Gastroesophageal sphincter (tissue), 4 donors: ENCODE measurements around the gene MXI1. TPM values are rescaled to one million over a fixed set of nuclear protein-coding genes. Genes with fewer than 3 reads are reported as not detected.

ENCODE experiments used
- ATAC-seq: fragments of 150-250 bp; one replicate; pipeline ENCODE4 v1.9.1; 2016; ENCODE audit warnings: mild to moderate bottlenecking, moderate library complexity
- H3K27ac ChIP-seq, 4 donors: fragments of 200-600 bp; sonication (generic) in 3 of 4; 1 replicate in 3 of 4; 2 replicates in 1 of 4; pipeline ENCODE4 v1.5.1; 2016 to 2019
- H3K27me3 ChIP-seq: fragments of 200-600 bp; sonication (generic); one replicate; pipeline ENCODE4 v1.5.1; 2019
- H3K36me3 ChIP-seq, 2 donors: fragments of 200-600 bp; sonication (generic); one replicate each; pipeline ENCODE4 v1.5.1; 2019; ENCODE audit warnings: control low read depth in 1 of 2
- H3K4me1 ChIP-seq, 3 donors: fragments of 200-600 bp; sonication (generic); 1 replicate in 2 of 3; 2 replicates in 1 of 3; pipeline ENCODE4 v1.5.1; 2016 to 2019; ENCODE audit warnings: control low read depth in 2 of 3
- H3K4me3 ChIP-seq, 2 donors: fragments of 200-600 bp; sonication (generic); one replicate each; pipeline ENCODE4 v1.5.1; 2019; ENCODE audit warnings: mild to moderate bottlenecking in 1 of 2, moderate library complexity in 1 of 2
- H3K9me3 ChIP-seq, 3 donors: fragments of 200-600 bp; sonication (generic); one replicate each; pipeline ENCODE4 v1.5.1; 2017 to 2019; ENCODE audit warnings: control low read depth in 2 of 3
- CTCF ChIP-seq, 4 experiments: fragments of 200-600 bp in 2 of 4; fragments of 450-650 bp in 2 of 4; sonication (generic) in 1 of 4; IDR thresholded peaks; one replicate each; pipeline ENCODE4 v1.5.1; 2017 to 2019; ENCODE audit warnings: antibody characterized with exemption in 4 of 4, mild to moderate bottlenecking in 2 of 4, moderate library complexity in 2 of 4
- EP300 ChIP-seq: sonication (generic); formaldehyde crosslinking; IDR thresholded peaks from one replicate; pipeline ENCODE4 v1.6.1; 2017; ENCODE audit warnings: antibody characterized with exemption, mild to moderate bottlenecking
- POLR2A ChIP-seq, 2 donors: fragments of 450-650 bp; IDR thresholded peaks; one replicate each; pipeline ENCODE4 v1.6.1; 2017; ENCODE audit warnings: antibody characterized with exemption in 2 of 2, mild to moderate bottlenecking in 2 of 2, moderate library complexity in 1 of 2
- POLR2AphosphoS5 ChIP-seq: sonication (generic); formaldehyde crosslinking; IDR thresholded peaks from one replicate; pipeline ENCODE4 v1.6.1; 2017; ENCODE audit warnings: antibody characterized with exemption
- WGBS, 2 donors: methylation state at CpG; one replicate each; pipeline ENCODE4 v1.1.5; 2018; ENCODE audit warnings: low coverage in 1 of 2; 5-methylcytosine and 5-hydroxymethylcytosine counted together
- total RNA-seq, 4 donors: library from RNA; depleted of rRNA; stranded (reverse); fragments of >200 nt; gene quantifications; one replicate each; pipeline ENCODE4 v1.1.0, GENCODE V29; 2016

MXI1 gene
- total RNA-seq, 4 donors from 2014 or later = 103 to 279 (median 218) TPM

- Histone ChIP-seq H3K9me3 (no peaks in the 10 kb centered on the region), H3K4me1 (peaks cover 5 to 78% (median 5%) of the 10 kb centered on the region in 3 donors), H3K27me3 (no peaks in the 10 kb centered on the region), H3K27ac (peak overlapping the region; percentile 15 to 99 (median 96)), H3K36me3 (peaks cover 0 to 31% of the 10 kb centered on the region in 2 donors), H3K4me3 (peak overlapping the region; percentile 10 to 85)
- no peak for TF ChIP-seq EP300
- no peak for TF ChIP-seq CTCF (IDR thresholded peaks at IDR 0.05)
- TF ChIP-seq POLR2AphosphoS5 = no peak
- 69 to 100% methylated on average over 1 of the region's 1 CpG for WGBS, 2 donors
- no peak for ATAC-seq
Measured at GRCh38 chr10:110229155-110229554, 21.8 kb downstream of the MXI1 start.

- H3K27ac ChIP-seq = no peak overlapping the region
- peaks cover 0 to 42% of the 10 kb centered on the region in 2 donors for H3K36me3 ChIP-seq
- H3K27me3 ChIP-seq = no peaks in the 10 kb centered on the region
- peaks cover 0 to 61% (median 8%) of the 10 kb centered on the region in 3 donors for H3K4me1 ChIP-seq
- TF ChIP-seq EP300 = no peak
- no peak for TF ChIP-seq POLR2A (IDR thresholded peaks at IDR 0.05)
- no peak for TF ChIP-seq CTCF (IDR thresholded peaks at IDR 0.05)
- TF ChIP-seq POLR2AphosphoS5 = no peak
- H3K9me3 ChIP-seq = no peaks in the 10 kb centered on the region
- ATAC-seq = no peak
- no peak overlapping the region for H3K4me3 ChIP-seq
- WGBS, 2 donors = 31 to 69% methylated on average over 1 of the region's 1 CpG
Measured at GRCh38 chr10:110233846-110234245, 26.4 kb downstream of the MXI1 start.

- no peak overlapping the region for H3K27ac ChIP-seq
- H3K27me3 ChIP-seq = no peaks in the 10 kb centered on the region
- 100% methylated on average over 1 of the region's 2 CpGs; no CpG with 5 or more reads in 1 of the 2 donors for WGBS, 2 donors
- H3K36me3 ChIP-seq = peaks cover 0 to 22% of the 10 kb centered on the region in 2 donors
- TF ChIP-seq EP300 = no peak
- no peak for TF ChIP-seq CTCF (IDR thresholded peaks at IDR 0.05)
- no peak for TF ChIP-seq POLR2A (IDR thresholded peaks at IDR 0.05)
- no peak for TF ChIP-seq POLR2AphosphoS5
- H3K9me3 ChIP-seq = no peaks in the 10 kb centered on the region
- H3K4me3 ChIP-seq = no peak overlapping the region
- peaks cover 0 to 55% (median 7%) of the 10 kb centered on the region in 3 donors for H3K4me1 ChIP-seq
- ATAC-seq = no peak
Measured at GRCh38 chr10:110237894-110238480, 30.6 kb downstream of the MXI1 start.

- TF ChIP-seq EP300 (no peak), POLR2AphosphoS5 (no peak), CTCF (IDR thresholded peaks at IDR 0.05) (no peak), POLR2A (IDR thresholded peaks at IDR 0.05) (no peak)
- Histone ChIP-seq H3K36me3 (peaks cover 0 to 22% of the 10 kb centered on the region in 2 donors), H3K9me3 (no peaks in the 10 kb centered on the region), H3K27me3 (no peaks in the 10 kb centered on the region), H3K27ac (no peak overlapping the region), H3K4me1 (peaks cover 0 to 55% (median 8%) of the 10 kb centered on the region in 3 donors), H3K4me3 (no peak overlapping the region)
- ATAC-seq = no peak
Measured at GRCh38 chr10:110239892-110240291, 32.5 kb downstream of the MXI1 start.

GRCh38 chr10:110241407-110241806, 34.0 kb downstream of the MXI1 start:
- H3K4me1 ChIP-seq = peaks cover 0 to 61% (median 8%) of the 10 kb centered on the region in 3 donors
- no peak for ATAC-seq

More at GRCh38 chr10:110241407-110241806, 34.0 kb downstream of the MXI1 start:
- Histone ChIP-seq H3K4me3 (no peak overlapping the region), H3K9me3 (no peaks in the 10 kb centered on the region), H3K27me3 (no peaks in the 10 kb centered on the region), H3K27ac (no peak overlapping the region), H3K36me3 (peaks cover 0 to 34% of the 10 kb centered on the region in 2 donors)
- TF ChIP-seq CTCF (IDR thresholded peaks at IDR 0.05) (no peak), POLR2AphosphoS5 (no peak), POLR2A (IDR thresholded peaks at IDR 0.05) (no peak), EP300 (no peak)
- 60 to 72% methylated on average over 3 of the region's 3 CpGs for WGBS, 2 donors
